Esophagus squamous epithelium (tissue), 4 donors: Measurements from ENCODE around the gene PVALEF.

Experiments
- CTCF ChIP-seq, 6 experiments: fragments of 450-650 bp in 4 of 6; fragments of 200-600 bp in 2 of 6; sonication (generic) in 2 of 6; IDR thresholded peaks; one replicate each; pipeline ENCODE4 v1.5.1; 2016 to 2019; ENCODE audit warnings: antibody characterized with exemption in 6 of 6, mild to moderate bottlenecking in 4 of 6, moderate library complexity in 4 of 6
- POLR2A ChIP-seq, 4 donors: fragments of 450-650 bp; IDR thresholded peaks; one replicate each; pipeline ENCODE4 v1.6.1; 2017; ENCODE audit warnings: antibody characterized with exemption in 4 of 4, mild to moderate bottlenecking in 4 of 4, moderate library complexity in 3 of 4

DNA sequence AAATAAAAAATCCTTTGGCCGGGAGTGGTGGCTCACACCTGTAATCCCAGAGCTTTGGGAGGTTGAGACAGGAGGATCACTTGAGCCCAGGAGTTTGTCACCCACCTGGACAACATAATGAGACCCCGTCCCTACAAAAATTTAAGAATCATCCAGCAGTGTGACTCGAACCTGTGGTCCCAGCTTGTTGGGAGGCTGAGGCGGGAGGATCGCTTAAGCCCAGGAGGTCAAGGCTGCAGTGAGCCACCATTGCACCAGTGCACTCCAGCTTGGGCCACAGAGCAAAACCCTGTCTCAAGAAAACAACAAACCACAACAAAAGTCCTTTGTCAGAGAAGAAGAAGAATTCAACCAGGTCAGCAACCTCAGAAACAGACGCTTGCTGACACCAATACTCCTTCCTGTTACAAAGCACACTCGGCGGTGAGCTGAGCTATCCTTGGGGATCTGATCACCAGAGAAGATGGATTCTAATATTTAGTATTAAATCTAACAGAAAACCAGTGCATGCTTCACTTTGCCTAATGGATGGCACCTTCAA, 12.9 kb upstream of the PVALEF start:
- no peak for TF ChIP-seq CTCF (IDR thresholded peaks at IDR 0.05)
- no peak for TF ChIP-seq POLR2A (IDR thresholded peaks at IDR 0.05)
